LNCaP clone FGC (cell line): ENCODE measurements around the gene NSMCE4A.

Source experiments
- DNase-seq: peaks from one replicate; pipeline ENCODE4 v3.0.0-alpha.2; 2011; ENCODE audit warnings: low read depth
- H3K4me3 ChIP-seq: 2 replicates; pipeline ENCODE4 v1.5.1; 2011; ENCODE audit warnings: mild to moderate bottlenecking, low read depth, low read length, control low read depth
- TF ChIP-seq, protein P1 (sequence below): IDR thresholded peaks from 2 replicates; pipeline ENCODE4 v1.5.1; 2012; ENCODE audit warnings: mild to moderate bottlenecking; ENCODE audit not compliant: control insufficient read depth, insufficient read depth; ENCODE audit errors: extremely low read depth

The NSMCE4A gene

DNA sequence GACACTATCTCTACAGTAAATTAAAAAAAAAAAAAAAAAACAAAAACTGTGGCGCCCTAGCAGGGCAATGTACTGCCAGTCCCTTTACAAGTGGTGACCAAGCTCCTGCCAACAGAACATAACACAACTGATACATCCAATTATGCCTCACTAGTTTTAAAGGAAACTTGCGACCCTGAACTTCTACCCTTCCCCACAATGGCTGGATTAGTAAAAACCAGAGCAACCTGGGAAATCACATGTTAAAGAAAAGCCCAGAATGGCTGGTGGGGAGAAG, 63.7 kb downstream of the NSMCE4A start:
- no peak overlapping the region for H3K4me3 ChIP-seq
- TF ChIP-seq, protein P1, sequence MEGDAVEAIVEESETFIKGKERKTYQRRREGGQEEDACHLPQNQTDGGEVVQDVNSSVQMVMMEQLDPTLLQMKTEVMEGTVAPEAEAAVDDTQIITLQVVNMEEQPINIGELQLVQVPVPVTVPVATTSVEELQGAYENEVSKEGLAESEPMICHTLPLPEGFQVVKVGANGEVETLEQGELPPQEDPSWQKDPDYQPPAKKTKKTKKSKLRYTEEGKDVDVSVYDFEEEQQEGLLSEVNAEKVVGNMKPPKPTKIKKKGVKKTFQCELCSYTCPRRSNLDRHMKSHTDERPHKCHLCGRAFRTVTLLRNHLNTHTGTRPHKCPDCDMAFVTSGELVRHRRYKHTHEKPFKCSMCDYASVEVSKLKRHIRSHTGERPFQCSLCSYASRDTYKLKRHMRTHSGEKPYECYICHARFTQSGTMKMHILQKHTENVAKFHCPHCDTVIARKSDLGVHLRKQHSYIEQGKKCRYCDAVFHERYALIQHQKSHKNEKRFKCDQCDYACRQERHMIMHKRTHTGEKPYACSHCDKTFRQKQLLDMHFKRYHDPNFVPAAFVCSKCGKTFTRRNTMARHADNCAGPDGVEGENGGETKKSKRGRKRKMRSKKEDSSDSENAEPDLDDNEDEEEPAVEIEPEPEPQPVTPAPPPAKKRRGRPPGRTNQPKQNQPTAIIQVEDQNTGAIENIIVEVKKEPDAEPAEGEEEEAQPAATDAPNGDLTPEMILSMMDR, result no peak
- no peak for DNase-seq

DNA sequence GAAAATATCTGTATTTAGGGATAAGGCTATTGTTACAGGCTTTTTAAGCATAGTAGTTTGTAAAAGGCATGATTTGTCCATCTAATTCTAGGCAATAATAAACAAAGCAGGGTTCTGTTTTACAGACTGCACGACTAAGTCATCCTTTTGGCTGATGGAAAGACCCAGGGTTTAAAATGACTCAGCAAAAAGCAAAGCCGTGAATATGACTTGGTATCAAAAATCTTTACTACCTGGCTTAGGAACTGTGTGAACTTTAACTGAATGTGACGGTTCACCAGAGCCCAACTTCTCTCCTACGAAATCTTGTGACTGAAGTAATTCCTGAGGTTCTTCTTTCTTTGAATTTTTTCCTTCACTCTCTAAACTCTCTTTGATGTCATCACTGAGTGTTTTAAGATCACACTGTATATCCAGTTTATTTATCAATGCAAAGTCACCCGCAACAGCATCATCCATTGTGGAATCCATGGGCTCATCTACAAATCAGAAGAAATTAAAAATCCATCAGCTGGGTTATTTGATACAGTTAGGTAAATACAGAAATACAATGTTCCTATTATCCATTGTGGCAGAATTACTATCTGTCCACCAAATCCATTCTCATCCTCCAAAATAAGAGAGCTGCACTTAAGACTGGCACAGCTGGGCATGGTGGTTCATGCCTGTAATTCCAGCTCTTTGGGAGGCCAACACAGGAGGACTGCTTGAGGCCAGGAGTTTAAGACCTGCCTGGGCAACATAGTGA, 64.2 kb downstream of the NSMCE4A start:
- no peak overlapping the region for H3K4me3 ChIP-seq
- peak; percentile 50 for DNase-seq
- TF ChIP-seq, protein P1, result no peak
